H1 (cell line): ENCODE results near the gene CCN6. TPM values are rescaled to one million over a fixed set of nuclear protein-coding genes. Genes with fewer than 3 reads are reported as not detected.

Experiments
- CTCF ChIA-PET: fragments of 300-600 bp; sonication (Branson Sonifier 250); formaldehyde crosslinking; loops from one replicate; lab custom pipeline; 2021; ENCODE audit not compliant: partially characterized antibody; lab: Charles Lee
- POLR2A ChIA-PET: fragments of 300-600 bp; sonication (Branson Sonifier 250); formaldehyde crosslinking; loops from one replicate; lab custom pipeline; 2021; ENCODE audit warnings: inconsistent platforms; ENCODE audit not compliant: partially characterized antibody; lab: Charles Lee
- DNase-seq, 2 experiments: peaks; one replicate each; pipeline versions ENCODE4 v3.0.0 to v3.0.0-alpha.2; 2010 to 2022; ENCODE audit warnings: low spot score in 2 of 2, low read depth in 1 of 2, mixed read lengths in 1 of 2
- FAIRE-seq: peaks from 2 replicates; lab custom pipeline; 2011; peaks lifted over from hg19 to GRCh38; lab: Jason Lieb, UNC
- H2AFZ ChIP-seq: 2 replicates; pipeline ENCODE4 v1.8.1; 2012; ENCODE audit warnings: low read length, inconsistent platforms
- H2AK5ac ChIP-seq: 2 replicates; pipeline ENCODE4 v1.6.1; 2013; ENCODE audit warnings: low read depth, low read length
- H2BK120ac ChIP-seq: replicated peaks from 2 replicates; pipeline ENCODE3; 2013; ENCODE audit warnings: low read depth, low read length, inconsistent platforms
- H2BK12ac ChIP-seq: 2 replicates; pipeline ENCODE4 v1.6.1; 2013; ENCODE audit warnings: low read depth, low read length
- H2BK15ac ChIP-seq: 2 replicates; pipeline ENCODE4 v1.6.1; 2013; ENCODE audit warnings: low read length
- H2BK20ac ChIP-seq: 2 replicates; pipeline ENCODE4 v1.6.1; 2013; ENCODE audit warnings: low read length
- H2BK5ac ChIP-seq: 2 replicates; pipeline ENCODE4 v1.6.1; 2013; ENCODE audit warnings: low read depth, low read length
- H3K14ac ChIP-seq: 2 replicates; pipeline ENCODE4 v1.6.1; 2013; ENCODE audit warnings: inconsistent platforms; ENCODE audit not compliant: insufficient read length
- H3K18ac ChIP-seq: 2 replicates; pipeline ENCODE4 v1.6.1; 2013; ENCODE audit warnings: low read length; ENCODE audit errors: extremely low read depth
- H3K23ac ChIP-seq: 2 replicates; pipeline ENCODE4 v1.6.1; 2013; ENCODE audit warnings: inconsistent platforms; ENCODE audit not compliant: insufficient read length
- H3K23me2 ChIP-seq: 2 replicates; pipeline ENCODE4 v1.6.1; 2013; ENCODE audit warnings: low read depth, low read length
- H3K27ac ChIP-seq: 2 replicates; pipeline ENCODE4 v1.6.1; 2011; ENCODE audit warnings: low read depth, low read length, inconsistent platforms
- H3K27me3 ChIP-seq, 4 experiments: replicated peaks in 1 of 4; 1 replicate in 1 of 4; 2 replicates in 3 of 4; pipeline versions ENCODE4 v1.6.1 to v1.8.1; 2011 to 2013; ENCODE audit warnings: low read length in 3 of 4, mild to moderate bottlenecking in 3 of 4, inconsistent platforms in 2 of 4, mixed read lengths in 2 of 4, moderate library complexity in 1 of 4; ENCODE audit not compliant: control insufficient read depth in 3 of 4, insufficient read depth in 3 of 4; ENCODE audit errors: extremely low read depth in 1 of 4
- H3K36me3 ChIP-seq, 4 experiments: 2 replicates each; pipeline versions ENCODE4 v1.6.1 to v1.8.1; 2011 to 2013; ENCODE audit warnings: mild to moderate bottlenecking in 4 of 4, low read length in 3 of 4, moderate library complexity in 2 of 4, control low read depth in 1 of 4, inconsistent platforms in 1 of 4; ENCODE audit not compliant: insufficient read depth in 4 of 4, control insufficient read depth in 2 of 4
- H3K4ac ChIP-seq: replicated peaks from 2 replicates; pipeline ENCODE3; 2013; ENCODE audit warnings: low read length, low read depth, mixed read lengths, inconsistent platforms; ENCODE audit not compliant: insufficient read length
- H3K4me1 ChIP-seq, 4 experiments: replicated peaks in 1 of 4; 1 replicate in 1 of 4; 2 replicates in 3 of 4; pipeline versions ENCODE4 v1.6.1 to v1.8.1; 2011 to 2013; ENCODE audit warnings: low read length in 3 of 4, inconsistent platforms in 2 of 4, mixed read lengths in 1 of 4; ENCODE audit not compliant: insufficient read depth in 4 of 4, control insufficient read depth in 3 of 4
- H3K4me2 ChIP-seq, 2 experiments: 2 replicates each; pipeline versions ENCODE4 v1.6.1 to v1.8.1; 2011 to 2013; ENCODE audit warnings: low read depth in 2 of 2, low read length in 2 of 2, control low read depth in 1 of 2, inconsistent platforms in 1 of 2, mild to moderate bottlenecking in 1 of 2; ENCODE audit not compliant: insufficient read depth in 1 of 2
- H3K4me3 ChIP-seq, 4 experiments: fragments of 200-600, 300-600 bp in 1 of 4; sonication (generic), shearing (Covaris generic), sonication (Bioruptor Twin) in 1 of 4; 2 replicates each; pipeline versions ENCODE4 v1.5.1 to v1.8.1; 2011 to 2016; ENCODE audit warnings: low read length in 4 of 4, low read depth in 3 of 4, control low read depth in 2 of 4, inconsistent platforms in 2 of 4, mild to moderate bottlenecking in 2 of 4, mixed read lengths in 1 of 4, moderate library complexity in 1 of 4; ENCODE audit not compliant: insufficient read depth in 2 of 4; ENCODE audit errors: extremely low read depth in 1 of 4
- H3K56ac ChIP-seq: replicated peaks from 2 replicates; pipeline ENCODE3; 2013; ENCODE audit warnings: low read depth, mild to moderate bottlenecking, mixed read lengths, low read length, inconsistent platforms; ENCODE audit not compliant: insufficient read length
- H3K79me1 ChIP-seq: 2 replicates; pipeline ENCODE4 v1.6.1; 2013; ENCODE audit warnings: low read depth, low read length, control low read depth
- H3K79me2 ChIP-seq, 2 experiments: 2 replicates each; pipeline versions ENCODE4 v1.6.1 to v1.8.1; 2012 to 2013; ENCODE audit warnings: low read length in 2 of 2, mild to moderate bottlenecking in 2 of 2, inconsistent platforms in 1 of 2; ENCODE audit not compliant: insufficient read depth in 2 of 2, control insufficient read depth in 1 of 2
- H3K9ac ChIP-seq, 4 experiments: replicated peaks in 1 of 4; 1 replicate in 1 of 4; 2 replicates in 3 of 4; pipeline versions ENCODE4 v1.6.1 to v1.8.1; 2011 to 2013; ENCODE audit warnings: low read depth in 3 of 4, low read length in 3 of 4, control low read depth in 2 of 4, mild to moderate bottlenecking in 2 of 4, moderate library complexity in 2 of 4, inconsistent platforms in 1 of 4; ENCODE audit errors: extremely low read depth in 1 of 4
- H3K9me3 ChIP-seq, 2 experiments: 2 replicates each; pipeline versions ENCODE4 v1.6.1 to v1.8.1; 2012 to 2013; ENCODE audit warnings: mild to moderate bottlenecking in 2 of 2, moderate library complexity in 2 of 2, control low read depth in 1 of 2, inconsistent platforms in 1 of 2, low read depth in 1 of 2, low read length in 1 of 2, mixed read lengths in 1 of 2; ENCODE audit not compliant: insufficient read depth in 2 of 2
- H4K20me1 ChIP-seq, 2 experiments: replicated peaks in 1 of 2; 2 replicates each; pipeline versions ENCODE3 to v1.8.1; 2011 to 2013; ENCODE audit warnings: inconsistent platforms in 2 of 2, low read length in 2 of 2, mild to moderate bottlenecking in 1 of 2; ENCODE audit not compliant: insufficient read depth in 2 of 2, control insufficient read depth in 1 of 2
- H4K5ac ChIP-seq: 2 replicates; pipeline ENCODE4 v1.6.1; 2013; ENCODE audit warnings: low read length, low read depth, mixed read lengths, inconsistent platforms; ENCODE audit not compliant: insufficient read length
- H4K8ac ChIP-seq: 2 replicates; pipeline ENCODE4 v1.8.0; 2013; ENCODE audit warnings: mild to moderate bottlenecking, moderate library complexity, low read length, inconsistent platforms; ENCODE audit not compliant: insufficient read depth; ENCODE audit errors: extremely low read depth
- H4K91ac ChIP-seq: replicated peaks from 2 replicates; pipeline ENCODE3; 2013; ENCODE audit warnings: low read length, mixed read lengths, inconsistent platforms; ENCODE audit not compliant: insufficient read length
- CHD2 ChIP-seq: IDR thresholded peaks from 2 replicates; pipeline ENCODE4 v1.6.1; 2012; ENCODE audit warnings: low read length, improper control_type of control experiment
- HDAC2 ChIP-seq, 2 experiments: fragments of 300-600 bp in 1 of 2; sonication (generic) in 1 of 2; IDR thresholded peaks; 2 replicates each; pipeline ENCODE4 v1.6.1; 2011 to 2012; ENCODE audit warnings: low read depth in 2 of 2, low read length in 2 of 2, mild to moderate bottlenecking in 2 of 2, moderate library complexity in 2 of 2, borderline replicate concordance in 1 of 2, inconsistent platforms in 1 of 2
- HDAC6 ChIP-seq: IDR thresholded peaks from one replicate; pipeline ENCODE4 v1.7.1; 2012; ENCODE audit warnings: low read depth, mild to moderate bottlenecking, inconsistent platforms, low read length, moderate library complexity
- NRF1 ChIP-seq: IDR thresholded peaks from 2 replicates; pipeline ENCODE4 v1.6.1; 2011; ENCODE audit warnings: mild to moderate bottlenecking, low read depth, low read length, improper control_type of control experiment
- POU5F1 ChIP-seq: IDR thresholded peaks from 2 replicates; pipeline ENCODE4 v1.6.1; 2011; ENCODE audit warnings: low read depth, mild to moderate bottlenecking, low read length, moderate library complexity
- RNF2 ChIP-seq: fragments of 200-900, 300-1000 bp; sonication (generic); IDR thresholded peaks from 2 replicates; pipeline ENCODE4 v1.7.1; 2016; ENCODE audit warnings: borderline replicate concordance, low read depth, mild to moderate bottlenecking, antibody characterized with exemption, low read length; ENCODE audit not compliant: poor library complexity, severe bottlenecking; ENCODE audit errors: missing control alignments
- SIRT6 ChIP-seq: IDR thresholded peaks from one replicate; pipeline ENCODE4 v1.7.1; 2012; ENCODE audit warnings: low read length, inconsistent platforms
- SP4 ChIP-seq: IDR thresholded peaks from 2 replicates; pipeline ENCODE4 v1.6.1; 2012; ENCODE audit warnings: low read length, inconsistent platforms
- TAF1 ChIP-seq: IDR thresholded peaks from 2 replicates; pipeline ENCODE4 v1.6.1; 2011; ENCODE audit warnings: mild to moderate bottlenecking, low read depth, low read length
- TAF7 ChIP-seq: optimal IDR thresholded peaks from 2 replicates; pipeline ENCODE3; 2011; ENCODE audit warnings: low read depth, mild to moderate bottlenecking, inconsistent platforms, low read length, moderate library complexity, borderline replicate concordance
- WGBS, 2 experiments: shearing (Covaris generic) in 1 of 2; methylation state at CpG; one replicate each; pipeline versions ENCODE4 v1.1.6 to v1.1.7; 2013 to 2015; ENCODE audit warnings: low lambda C conversion rate in 2 of 2, mixed read lengths in 2 of 2, inconsistent platforms in 1 of 2, low coverage in 1 of 2, missing lambda C conversion rate in 1 of 2; ENCODE audit not compliant: insufficient replicate concordance in 2 of 2, insufficient coverage in 1 of 2, insufficient read length in 1 of 2; ENCODE audit errors: extremely low coverage in 1 of 2, missing lambda C conversion rate in 1 of 2; 5-methylcytosine and 5-hydroxymethylcytosine counted together
- polyA plus RNA-seq, 7 experiments: library from polyadenylated mRNA; depleted of rRNA in 3 of 7; stranded (reverse) in 5 of 7; unstranded in 2 of 7; fragments of >200 nt in 5 of 7; fragments of 200-250 nt in 2 of 7; gene quantifications; 1 replicate in 5 of 7; 2 replicates in 1 of 7; 4 replicates in 1 of 7; pipeline versions ENCODE4 v1.2.1 to v1.2.3, GENCODE V29; 2011 to 2013; ENCODE audit warnings: missing spikeins in 2 of 7, mixed read lengths in 2 of 7
- total RNA-seq: library from RNA; stranded (reverse); fragmentation: NEBNext Ultra II Directional; extraction: Animal tissue kit (Norgen Biotek cat#: 25700); gene quantifications from 2 replicates; pipeline ENCODE4 v1.2.1, GENCODE V29; 2021

The CCN6 gene
- total and polyA plus RNA-seq, 2 of the 8 experiments (the other 6 are each of a cell fraction or from before 2014, with no cell fraction given): not detected

DNA sequence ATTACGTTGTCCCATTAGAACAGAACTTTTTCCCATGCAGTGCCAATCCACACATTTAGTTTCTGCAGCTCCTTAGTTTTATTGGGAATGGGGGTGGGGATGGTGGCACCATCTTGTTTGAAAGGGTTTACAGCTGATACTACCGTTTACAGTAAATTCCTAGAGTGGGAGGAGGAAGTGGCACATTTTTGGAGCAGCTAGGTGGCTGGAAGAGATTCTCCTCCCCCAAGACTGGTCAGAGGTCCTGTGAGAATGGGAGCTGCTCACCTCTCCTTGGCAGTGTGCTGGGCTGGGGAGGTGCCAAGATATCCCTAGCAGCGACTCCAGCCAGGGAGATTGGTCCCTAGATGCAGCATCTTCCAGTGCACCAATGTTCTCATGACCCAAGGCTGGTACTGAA, 12.4 kb upstream of the CCN6 start:
- Histone ChIP-seq H3K23ac (no peak overlapping the region), H3K9ac (no peak overlapping the region), H3K79me2 (no peaks in the 10 kb centered on the region), H3K4me1 (no peaks in the 10 kb centered on the region), H3K79me1 (no peaks in the 10 kb centered on the region), H3K27me3 (no peaks in the 10 kb centered on the region), H3K23me2 (no peaks in the 10 kb centered on the region; the same call in 1 of the 2 replicates), H3K4ac (no peak overlapping the region), H4K5ac (no peak overlapping the region), H2BK5ac (no peak overlapping the region), H3K9me3 (no peaks in the 10 kb centered on the region), H3K56ac (no peak overlapping the region), H3K4me3 (no peak overlapping the region), H2BK15ac (no peak overlapping the region), H4K20me1 (no peaks in the 10 kb centered on the region), H3K27ac (no peak overlapping the region), H4K8ac (no peak overlapping the region), H3K36me3 (no peaks in the 10 kb centered on the region), H4K91ac (no peak overlapping the region), H3K18ac (no peak overlapping the region), H2AFZ (0 out of 2 replicates have a peak overlapping the region, but pooled peaks have one; percentile 6), H2AK5ac (no peak overlapping the region), H2BK12ac (peak overlapping the region; percentile 51; the same call in 1 of the 2 replicates), H3K4me2 (no peak overlapping the region), H2BK20ac (no peak overlapping the region), H2BK120ac (no peak overlapping the region), H3K14ac (no peak overlapping the region)
- 89% methylated on average over 3 of the region's 3 CpGs; no CpG with 5 or more reads in 1 of the 2 experiments for WGBS, 2 experiments
- FAIRE-seq (no peak), DNase-seq (no peak)
- POLR2A ChIA-PET: interaction anchor here (1.0 kb wide), 1 partner anchor 332 kb away, joined by 4 read pairs; no protein-coding TSS in a partner anchor
- CTCF ChIA-PET: interaction anchor here (0.5 to 9.7 kb wide), 37 partner anchors 9 to 1906 kb away, joined by 3 to 102 read pairs (median 4); partner anchors contain the start of genes CCN6, FYN and TRAF3IP2
- TF ChIP-seq RNF2 (no peak), NRF1 (no peak), TAF1 (no peak), SP4 (no peak), TAF7 (no peak), HDAC2 (IDR thresholded peaks at IDR 0.05; ENCODE audit: borderline replicate concordance in 1 of 2, low read depth in 2 of 2, low read length in 2 of 2) (no peak), HDAC6 (no peak), POU5F1 (no peak), SIRT6 (no peak), CHD2 (no peak)
